Activated CD8-positive, alpha-beta memory T cell treated with anti-CD3 and anti-CD28 coated beads, Interleukin-2, amount 50 U/mL, for 4 hours (primary cell): ENCODE data around the gene CIAO2A.
A peak's percentile ranks its signal among the peaks of the same experiment; 100 is the strongest.
"Not testable (repeated sequence)": the region's sequence is repeated elsewhere in the genome, so short reads cannot be mapped to it uniquely, and the experiment has no call there.

Experiments used
- DNase-seq: peaks from one replicate; pipeline ENCODE4 v3.0.0-alpha.2; 2020

CIAO2A gene

DNA sequence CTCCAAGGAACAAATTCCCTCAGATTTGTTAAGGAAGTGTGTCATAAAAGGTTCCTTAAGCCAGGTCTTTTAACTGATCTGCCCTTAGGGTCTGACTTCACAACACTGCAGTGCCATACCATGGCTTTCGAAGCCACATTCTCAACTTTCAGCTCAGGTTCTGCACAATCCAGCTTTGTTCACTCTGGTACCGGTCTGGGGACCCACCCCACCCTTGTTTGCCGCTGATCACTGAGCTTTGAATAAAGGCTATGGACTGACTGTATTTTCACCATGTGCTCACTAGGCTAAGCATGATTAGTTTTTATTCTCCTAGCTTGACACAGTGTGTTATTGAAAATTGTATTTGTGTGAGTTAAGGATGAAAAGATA is 18.0 kb upstream of the CIAO2A start:
- DNase-seq = no peak

DNA sequence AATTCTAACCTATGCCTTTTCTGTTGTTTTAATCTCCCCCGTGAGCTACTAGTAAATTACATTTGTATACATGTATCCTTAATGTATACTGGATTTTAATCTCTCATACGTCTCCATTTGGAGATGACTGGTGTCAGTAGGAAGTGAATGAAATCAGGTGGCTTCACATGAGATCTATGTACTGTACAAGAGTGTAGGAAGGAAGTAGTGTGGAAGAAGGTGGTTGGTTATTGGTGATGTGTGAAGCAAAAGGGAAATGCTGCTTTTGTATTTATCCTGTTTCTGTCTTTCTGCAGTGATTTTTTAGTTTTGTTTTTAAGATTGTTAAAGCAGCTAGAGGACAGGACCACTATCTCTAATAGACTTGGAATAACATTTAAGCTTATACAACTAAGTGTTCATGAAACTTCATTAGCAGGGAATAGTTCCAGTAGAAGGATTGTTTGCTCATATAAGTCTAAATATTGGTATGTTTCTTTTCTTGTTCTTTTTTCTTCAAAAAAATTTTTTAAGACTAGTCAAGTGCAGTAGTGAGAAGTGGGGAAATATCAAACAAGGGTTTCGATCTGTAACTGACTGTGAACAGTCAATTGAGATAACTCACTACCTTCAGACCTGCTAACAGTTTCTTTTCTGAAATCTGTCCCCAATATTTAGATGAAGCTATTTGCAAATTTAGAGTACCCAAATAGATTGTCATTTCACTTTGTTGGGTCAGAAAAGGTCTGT is 17.5 kb upstream of the CIAO2A start:
- DNase-seq = no peak

DNA sequence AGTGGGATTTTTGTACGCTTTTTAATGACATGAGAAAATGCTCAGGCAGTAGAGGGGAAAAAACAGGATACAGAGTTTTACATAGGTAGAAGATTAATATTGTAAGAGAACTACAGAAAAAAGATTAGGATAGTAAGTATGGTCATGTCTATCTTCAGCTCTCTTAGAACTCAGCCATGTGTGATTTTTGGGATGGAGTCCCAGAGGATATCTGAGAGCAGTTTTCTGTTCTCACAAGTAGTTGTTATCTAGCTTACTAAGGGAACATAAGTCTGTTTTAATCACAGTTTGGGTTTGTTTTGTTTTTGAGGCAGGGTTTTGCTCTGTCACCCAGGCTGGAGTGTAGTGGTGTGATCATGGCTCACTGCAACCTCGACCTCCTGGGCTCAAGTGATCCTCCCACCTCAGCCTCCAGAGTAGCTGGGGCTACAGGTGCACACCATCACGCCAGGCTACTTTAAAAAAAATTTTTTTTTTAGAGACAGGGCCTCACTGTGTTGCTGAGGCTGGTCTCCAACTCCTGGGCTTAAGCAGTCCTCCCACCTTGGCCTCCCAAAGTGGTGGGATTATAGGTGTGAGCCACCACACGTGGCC is 16.6 kb upstream of the CIAO2A start:
- DNase-seq = not testable (repeated sequence)

DNA sequence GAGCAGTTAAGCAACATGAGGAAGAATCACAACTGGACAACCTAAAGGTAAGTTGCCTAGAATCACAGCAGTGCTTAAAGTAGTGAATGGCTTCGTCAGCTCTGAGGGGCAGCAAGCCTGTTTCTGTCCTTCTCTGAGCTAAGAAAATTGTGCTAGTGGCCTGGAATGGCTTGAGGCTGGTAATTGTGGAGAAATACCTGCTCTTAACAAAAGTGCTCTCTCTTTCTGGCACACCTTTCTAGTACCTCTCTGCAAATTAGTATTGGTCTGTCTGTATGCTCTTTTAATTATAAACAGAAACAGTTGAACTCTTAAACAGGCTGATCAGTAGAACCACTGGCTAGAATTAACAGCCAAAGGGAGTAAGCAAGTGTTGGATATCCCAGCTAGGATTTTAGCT is 13.7 kb upstream of the CIAO2A start:
- DNase-seq = no peak

GRCh38 chr15:64105113-64105704 is 11.6 kb upstream of the CIAO2A start:
- no peak for DNase-seq

GRCh38 chr15:64102497-64102896 is 8.9 kb upstream of the CIAO2A start:
- DNase-seq = no peak

DNA sequence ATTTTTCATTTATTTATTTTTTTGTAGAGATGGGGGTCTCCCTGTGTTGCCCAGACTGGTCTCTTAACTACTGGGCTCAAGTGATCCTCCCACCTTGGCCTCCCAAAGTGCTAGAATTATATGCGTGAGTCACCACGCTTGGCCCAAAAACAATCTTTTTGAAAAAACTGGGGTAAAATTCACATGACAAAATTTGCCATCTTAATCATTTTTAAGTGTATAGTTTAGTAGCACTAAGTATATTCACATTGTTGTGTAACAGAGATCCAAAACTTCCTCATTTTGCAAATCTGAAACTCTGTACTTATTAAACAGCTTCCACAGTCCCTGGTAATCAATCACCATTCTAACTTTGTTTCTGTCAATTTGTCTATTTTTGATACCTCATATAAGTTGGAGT is 7.3 kb upstream of the CIAO2A start:
- no peak for DNase-seq

DNA sequence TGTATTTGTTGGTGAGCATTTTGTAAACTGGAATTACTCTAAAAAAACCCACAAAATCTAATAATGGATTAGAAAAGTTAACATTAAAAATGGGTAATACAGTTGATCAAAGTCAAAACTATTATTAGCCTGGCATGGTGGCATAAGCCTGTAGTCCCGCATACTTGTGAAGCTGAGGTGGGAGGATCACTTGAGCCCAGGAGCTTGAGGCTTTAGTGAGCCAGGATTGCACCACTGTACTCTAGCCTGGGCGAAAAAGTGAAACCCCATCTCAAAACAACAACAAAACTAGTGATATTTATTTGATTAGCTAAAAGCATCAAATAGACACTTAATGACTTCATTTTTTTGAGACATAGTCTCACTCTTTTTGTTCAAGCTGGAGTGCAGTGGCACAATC is 5.7 kb upstream of the CIAO2A start:
- DNase-seq = no peak

DNA sequence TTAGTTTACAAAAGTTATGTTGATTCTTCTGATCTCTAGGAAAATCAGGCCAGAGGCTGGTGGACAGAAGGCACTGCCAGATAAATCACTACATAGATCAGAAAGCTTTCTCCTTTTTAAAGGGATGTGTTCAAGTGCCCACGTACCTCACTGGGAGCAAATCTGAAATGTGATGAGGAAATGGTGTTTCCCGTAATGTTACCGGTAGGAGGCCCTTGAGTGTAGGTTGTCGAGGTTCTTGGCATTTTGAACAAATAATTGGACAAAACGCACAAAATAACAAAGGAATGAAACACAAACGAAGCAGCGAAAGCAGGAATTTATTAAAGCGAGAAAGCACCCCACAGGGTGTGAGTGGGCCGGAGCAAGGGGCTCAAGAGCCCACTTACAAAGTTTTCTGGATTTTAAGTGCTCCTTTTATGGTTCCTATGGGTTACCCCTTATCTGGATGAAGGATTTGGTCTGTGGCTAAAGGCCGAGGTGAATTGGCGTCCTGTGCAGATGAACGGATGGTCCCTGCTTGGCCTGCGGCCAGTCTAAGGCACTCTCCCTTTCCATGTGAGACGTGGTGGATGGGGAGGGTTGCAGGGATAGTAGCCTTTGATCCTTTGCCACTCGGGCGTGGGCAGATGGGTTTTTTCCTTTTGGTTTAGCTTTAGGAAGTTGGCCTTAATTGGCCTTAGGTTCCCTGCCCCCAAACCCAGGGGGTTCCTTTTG is 3.2 kb upstream of the CIAO2A start:
- DNase-seq = no peak

- peak; percentile 98 for DNase-seq
Measured at GRCh38 chr15:64095795-64096667, 2.4 kb upstream of the CIAO2A start, which contains the start of gene SNX1. Gene SNX1 (plus strand): TSS chr15:64095982. CDS start chr15:64096014, 32 bp downstream.

DNA sequence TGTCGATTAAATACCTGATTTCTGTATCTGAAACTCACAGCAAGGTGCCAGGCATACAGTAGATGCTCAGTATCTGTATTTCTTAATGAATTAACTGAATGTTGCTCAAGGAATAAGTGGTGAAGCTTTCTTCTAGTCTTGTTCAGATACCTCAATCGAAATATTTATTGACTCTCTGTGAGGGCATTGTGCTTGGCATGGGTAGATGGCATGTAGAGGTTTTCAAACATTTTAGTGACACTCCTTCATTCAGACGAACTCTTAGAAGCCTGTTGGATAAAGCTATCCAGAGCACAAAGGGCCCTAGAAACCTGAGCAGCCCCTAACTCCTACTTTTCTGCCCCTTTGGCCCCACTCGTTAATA is 1.8 kb upstream of the CIAO2A start:
- DNase-seq = no peak

DNA sequence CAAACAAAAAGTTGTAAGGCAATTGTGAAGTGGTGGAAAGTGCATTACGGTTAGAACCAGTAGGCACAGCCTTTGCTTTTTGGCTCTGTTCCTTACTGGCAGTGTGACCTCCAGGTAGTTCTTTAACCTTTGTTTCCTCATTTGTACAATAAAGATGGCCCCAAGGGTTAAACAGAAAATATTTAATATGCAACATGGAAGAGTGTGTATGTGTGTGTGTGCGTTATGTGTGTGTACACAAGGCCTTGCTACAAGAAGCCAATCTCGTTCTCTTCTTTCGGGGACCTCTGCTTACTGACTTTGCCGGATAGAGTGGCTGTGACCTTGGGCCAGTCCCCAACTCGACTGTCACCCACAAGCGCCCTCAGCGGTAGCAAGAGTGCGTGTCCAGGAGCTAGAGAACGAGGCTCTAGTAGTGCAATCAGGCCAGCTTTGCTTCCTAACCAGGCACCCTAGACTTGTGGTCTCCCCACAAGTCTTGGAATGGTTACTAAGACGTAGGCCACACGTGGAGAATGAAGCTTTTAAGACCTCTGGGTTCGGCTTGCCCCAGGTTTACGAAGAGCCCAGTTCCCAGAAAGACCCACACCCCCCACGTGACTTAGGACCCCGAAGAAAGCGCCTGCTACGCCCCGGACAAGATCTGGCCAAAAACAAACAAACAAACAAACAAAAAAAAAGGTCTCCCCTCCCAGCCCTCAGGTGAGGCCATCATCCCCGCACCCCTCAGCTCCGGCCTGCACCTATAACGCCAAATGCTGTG is 593 bp downstream of the CIAO2A start:
- DNase-seq = peak; percentile 26

DNA sequence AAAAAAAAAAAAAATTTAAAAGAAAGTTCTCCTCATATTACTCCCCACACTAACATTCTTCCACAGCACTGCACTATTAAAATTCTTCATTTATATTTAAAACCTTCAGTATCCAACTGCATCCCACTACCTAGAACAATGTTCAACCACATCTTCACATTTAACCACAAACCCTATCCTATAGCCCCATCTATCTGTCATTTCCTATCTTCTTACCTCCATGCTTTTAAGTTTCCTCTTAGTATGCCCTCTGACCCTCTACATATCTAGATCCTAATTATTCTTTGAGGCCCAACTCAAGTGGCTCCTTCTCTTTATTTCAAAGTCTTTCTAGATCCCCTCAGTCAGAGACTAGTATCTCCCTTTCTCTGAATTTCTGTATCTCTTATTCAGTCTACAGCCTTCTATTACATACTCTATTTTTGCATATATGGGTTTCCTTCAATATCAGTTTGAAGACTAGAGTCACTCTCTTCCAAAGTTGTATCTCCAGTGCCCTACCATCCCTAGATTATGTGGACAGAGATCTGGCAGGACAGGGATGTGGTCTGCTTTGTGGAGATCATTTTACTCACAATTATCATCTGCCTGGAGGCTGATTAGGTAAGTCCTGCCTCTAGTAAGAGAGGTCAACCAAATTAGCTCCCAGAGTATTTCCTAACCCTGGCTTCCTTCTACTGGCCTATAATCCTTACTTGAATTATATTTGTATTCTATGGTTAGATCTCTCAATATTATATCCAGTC is 1.4 kb downstream of the CIAO2A start:
- no peak for DNase-seq

GRCh38 chr15:64090527-64090926 is 3.1 kb downstream of the CIAO2A start:
- DNase-seq = no peak

DNA sequence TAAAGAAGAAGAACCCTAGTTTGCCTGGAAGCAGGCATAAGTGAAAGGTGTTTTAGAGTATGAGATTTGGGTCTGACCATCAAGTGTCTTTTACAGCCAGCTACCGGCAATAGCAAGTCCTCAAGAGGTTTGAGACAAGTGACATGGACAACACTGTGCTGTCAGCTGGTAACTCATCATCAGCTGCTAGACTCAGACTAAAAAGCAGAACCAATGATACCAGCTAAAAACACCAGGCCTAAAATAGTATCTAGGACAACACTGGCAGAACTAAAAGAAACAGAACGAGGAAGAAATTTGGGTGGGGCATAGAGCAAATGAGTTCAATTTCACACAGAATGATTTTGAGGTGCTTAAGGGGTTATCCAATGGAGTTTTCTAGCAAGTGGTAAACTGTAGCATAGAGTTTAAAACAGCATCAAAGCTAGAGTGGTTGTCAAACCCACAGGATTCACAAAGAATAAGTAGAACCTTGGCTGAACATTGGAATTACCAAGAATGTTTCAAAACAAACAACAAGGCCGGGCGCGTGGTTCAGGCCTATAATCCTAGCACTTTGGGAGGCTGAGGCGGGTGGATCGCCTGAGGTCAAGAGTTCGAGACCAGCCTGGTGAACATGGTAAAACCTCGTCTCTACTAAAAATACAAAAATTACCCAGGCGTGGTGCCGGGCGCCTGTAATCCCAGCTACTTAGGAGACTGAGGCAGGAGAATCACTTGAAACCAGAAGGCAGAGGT is 3.9 kb downstream of the CIAO2A start:
- no peak for DNase-seq

- no peak for DNase-seq
Measured at GRCh38 chr15:64082757-64083156, 10.9 kb downstream of the CIAO2A start.

DNA sequence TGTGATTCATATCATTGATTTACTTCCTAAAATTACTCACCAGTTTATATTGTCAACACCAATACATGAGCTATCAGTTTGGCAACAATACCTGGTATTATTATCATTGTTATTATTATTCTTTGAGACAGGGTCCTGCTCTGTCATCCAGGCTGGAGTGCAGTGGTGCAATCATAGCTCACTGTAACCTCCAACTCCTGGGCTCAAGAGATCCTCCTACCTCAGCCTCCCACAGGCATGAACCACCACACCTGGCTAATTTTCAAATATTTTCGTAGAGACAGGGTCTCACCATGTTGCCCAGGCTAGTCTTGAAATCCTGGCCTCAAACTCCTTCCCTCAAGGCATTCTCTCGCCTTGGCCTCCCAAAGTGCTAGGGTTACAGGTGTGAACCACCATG is 20.1 kb downstream of the CIAO2A start:
- DNase-seq = not testable (repeated sequence)

GRCh38 chr15:64072812-64073211 is 20.8 kb downstream of the CIAO2A start:
- no peak for DNase-seq

DNA sequence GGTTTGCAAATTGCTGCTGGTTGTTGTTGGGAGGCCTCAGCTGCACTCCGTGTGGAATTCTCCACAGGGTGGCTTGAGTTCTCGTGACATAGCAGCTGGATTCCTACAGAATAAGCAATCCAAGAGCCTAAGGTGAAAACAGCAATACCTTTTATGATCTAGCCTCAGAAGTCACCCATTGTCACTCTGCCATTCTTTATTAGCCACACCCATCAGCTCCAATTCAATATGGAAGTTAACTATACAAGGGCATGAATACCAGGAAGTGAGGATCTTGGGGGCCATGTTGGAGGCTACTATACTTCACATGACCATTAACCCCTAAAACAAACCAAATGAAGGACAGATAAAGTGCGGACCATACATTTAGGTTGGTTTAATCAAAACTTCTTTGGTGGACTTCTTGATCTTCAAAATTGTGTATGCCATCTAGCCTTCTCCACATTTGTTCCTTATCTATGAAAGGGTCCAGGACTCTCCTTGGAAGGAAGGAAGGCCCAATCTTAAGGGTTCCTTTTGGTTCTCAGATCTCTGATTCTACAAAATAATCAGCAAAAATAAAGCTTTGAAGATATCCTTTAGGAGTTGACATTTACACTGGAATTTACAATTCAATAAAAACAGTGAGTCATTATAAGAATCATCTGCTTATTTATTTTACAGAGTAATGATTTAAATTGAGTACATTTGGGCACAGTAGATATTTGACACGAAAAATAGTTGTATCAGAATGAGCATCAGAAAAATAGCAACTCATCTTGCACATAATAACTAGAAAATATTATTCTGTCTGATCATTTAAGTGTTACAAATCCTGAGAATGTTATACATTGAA is 21.5 kb downstream of the CIAO2A start:
- no peak for DNase-seq
